Transverse colon (tissue), 4 donors: ENCODE data around the gene ACER3. TPM values are rescaled to one million over a fixed set of nuclear protein-coding genes. Genes with fewer than 3 reads are reported as not detected.
"Not testable (repeated sequence)": the region's sequence is repeated elsewhere in the genome, so short reads cannot be mapped to it uniquely, and the experiment has no call there.

ENCODE experiments used
- DNase-seq: peaks from one replicate; pipeline ENCODE4 v3.0.0-alpha.2; 2019
- H3K27ac ChIP-seq, 4 donors: fragments of 200-600 bp; sonication (generic); 2 replicates each; pipeline ENCODE4 v1.5.1; 2016 to 2018; ENCODE audit warnings: inconsistent platforms in 4 of 4
- H3K27me3 ChIP-seq: fragments of 200-600 bp; sonication (generic); 2 replicates; pipeline ENCODE4 v1.5.1; 2017; ENCODE audit warnings: inconsistent platforms
- H3K36me3 ChIP-seq, 4 donors: fragments of 200-600 bp; sonication (generic); 2 replicates each; pipeline ENCODE4 v1.5.1; 2017 to 2019; ENCODE audit warnings: inconsistent platforms in 4 of 4
- H3K4me1 ChIP-seq, 4 donors: fragments of 200-600 bp; sonication (generic); 2 replicates each; pipeline ENCODE4 v1.5.1; 2017 to 2020; ENCODE audit warnings: inconsistent platforms in 4 of 4
- H3K4me3 ChIP-seq, 4 donors: fragments of 200-600 bp; sonication (generic); 1 replicate in 1 of 4; 2 replicates in 3 of 4; pipeline versions ENCODE4 v1.5.1 to v1.6.1; 2017 to 2019; ENCODE audit warnings: inconsistent platforms in 4 of 4
- H3K9me3 ChIP-seq, 2 donors: fragments of 200-600 bp; sonication (generic); 2 replicates each; pipeline ENCODE4 v1.5.1; 2017 to 2019; ENCODE audit warnings: inconsistent platforms in 2 of 2
- CTCF ChIP-seq, 5 experiments: fragments of 200-600 bp in 3 of 5; fragments of 450-650 bp in 2 of 5; sonication (generic) in 3 of 5; IDR thresholded peaks; 1 replicate in 2 of 5; 2 replicates in 3 of 5; pipeline ENCODE4 v1.5.1; 2016 to 2017; ENCODE audit warnings: antibody characterized with exemption in 5 of 5, inconsistent platforms in 3 of 5, mild to moderate bottlenecking in 2 of 5, moderate library complexity in 1 of 5
- EP300 ChIP-seq: sonication (generic); formaldehyde crosslinking; IDR thresholded peaks from one replicate; pipeline ENCODE4 v1.6.1; 2017; ENCODE audit warnings: antibody characterized with exemption, low read depth
- POLR2A ChIP-seq: fragments of 450-650 bp; IDR thresholded peaks from one replicate; pipeline ENCODE4 v1.6.1; 2016; ENCODE audit warnings: antibody characterized with exemption, mild to moderate bottlenecking, moderate library complexity
- POLR2AphosphoS5 ChIP-seq, 3 donors: sonication (generic); formaldehyde crosslinking; IDR thresholded peaks; one replicate each; pipeline ENCODE4 v1.6.1; 2016; ENCODE audit warnings: antibody characterized with exemption in 3 of 3
- WGBS, 2 donors: methylation state at CpG; one replicate each; pipeline ENCODE4 v1.1.5; 2018; ENCODE audit warnings: low coverage in 1 of 2; 5-methylcytosine and 5-hydroxymethylcytosine counted together
- in situ Hi-C, 4 donors: fragments of 200-750 bp; cut with MboI; loops; one replicate each; pipeline versions ENCODE4 v1.15.0 to v1.15.1; 2017; ENCODE audit warnings: low sequenced_read_pairs in 3 of 4, low pct_ligation_motif_present in 1 of 4, low pct_unique_long_range_greater_than_20kb in 1 of 4
- intact Hi-C: fragments of 100-400 bp; cut with DNase I; formaldehyde crosslinking; loops from one replicate; pipeline ENCODE4 v1.15.1; 2023; ENCODE audit warnings: low total_unique reads
- total RNA-seq, 4 donors: library from RNA; depleted of rRNA; stranded (reverse); fragments of >200 nt; gene quantifications; one replicate each; pipeline ENCODE4 v1.1.0, GENCODE V29; 2016

Gene ACER3
- total RNA-seq, 4 donors from 2014 or later = 8.8 to 72.2 (median 29.4) TPM

- no peaks in the 10 kb centered on the region for H3K27me3 ChIP-seq
- H3K36me3 ChIP-seq = no peaks in the 10 kb centered on the region
- whole genome bisulfite sequencing, 2 donors = 72 to 73% methylated on average over 2 of the region's 2 CpGs
- no peak overlapping the region for H3K27ac ChIP-seq
- in situ Hi-C loops = no loop called here
- no peaks in the 10 kb centered on the region for H3K9me3 ChIP-seq
- TF ChIP-seq POLR2A = no peak
- no peak for TF ChIP-seq POLR2AphosphoS5 (IDR thresholded peaks at IDR 0.05)
- TF ChIP-seq CTCF (IDR thresholded peaks at IDR 0.05) = no peak
- TF ChIP-seq EP300 = no peak
- DNase-seq = no peak
- H3K4me3 ChIP-seq = no peak overlapping the region
- peaks cover 0 to 5% (median 0%) of the 10 kb centered on the region in 4 donors for H3K4me1 ChIP-seq
- intact Hi-C loops = no loop called here
Measured at GRCh38 chr11:76891793-76892192, 31.1 kb downstream of the ACER3 start.

GRCh38 chr11:76892306-76892705, 31.6 kb downstream of the ACER3 start:
- Histone ChIP-seq H3K27me3 (no peaks in the 10 kb centered on the region), H3K36me3 (no peaks in the 10 kb centered on the region), H3K4me1 (peaks cover 0 to 5% (median 0%) of the 10 kb centered on the region in 4 donors), H3K27ac (no peak overlapping the region), H3K4me3 (no peak overlapping the region), H3K9me3 (no peaks in the 10 kb centered on the region)
- no peak for DNase-seq
- in situ Hi-C loops (no loop called here), intact Hi-C loops (no loop called here)
- 78 to 91% methylated on average over 1 of the region's 1 CpG for WGBS, 2 donors
- TF ChIP-seq EP300 (no peak), POLR2A (no peak), POLR2AphosphoS5 (IDR thresholded peaks at IDR 0.05) (no peak), CTCF (IDR thresholded peaks at IDR 0.05) (no peak)

- intact Hi-C loops = no loop called here
- WGBS, 2 donors = 85 to 86% methylated on average over 2 of the region's 2 CpGs
- no peak for DNase-seq
- H3K27ac ChIP-seq = no peak overlapping the region
- H3K9me3 ChIP-seq = no peaks in the 10 kb centered on the region
- in situ Hi-C loops = no loop called here
- no peaks in the 10 kb centered on the region for H3K36me3 ChIP-seq
- no peak overlapping the region for H3K4me3 ChIP-seq
- no peaks in the 10 kb centered on the region for H3K27me3 ChIP-seq
- no peaks in the 10 kb centered on the region for H3K4me1 ChIP-seq
- TF ChIP-seq POLR2AphosphoS5 (IDR thresholded peaks at IDR 0.05) (no peak), EP300 (no peak), POLR2A (no peak)
Measured at GRCh38 chr11:76897233-76897632, 36.5 kb downstream of the ACER3 start.

- in situ Hi-C loops (loop anchor here in 1 of 4 donors (25.0 kb wide), 1 partner anchor 189 kb away; no protein-coding TSS in a partner anchor), intact Hi-C loops (no loop called here)
- Histone ChIP-seq H3K36me3 (no peaks in the 10 kb centered on the region), H3K4me3 (no peak overlapping the region), H3K27me3 (no peaks in the 10 kb centered on the region), H3K27ac (no peak overlapping the region), H3K4me1 (peaks cover 0 to 11% (median 5%) of the 10 kb centered on the region in 4 donors), H3K9me3 (no peaks in the 10 kb centered on the region)
- DNase-seq = no peak
- TF ChIP-seq POLR2AphosphoS5 (IDR thresholded peaks at IDR 0.05) = no peak
- no peak for TF ChIP-seq CTCF (IDR thresholded peaks at IDR 0.05)
- TF ChIP-seq EP300 = no peak
- no peak for TF ChIP-seq POLR2A
- 92 to 100% methylated on average over 1 to 3 of the region's 3 CpGs for WGBS, 2 donors
Measured at GRCh38 chr11:76901144-76901543, 40.4 kb downstream of the ACER3 start.

- intact Hi-C loops, DNase-seq, H3K27me3 ChIP-seq, H3K9me3 ChIP-seq, H3K4me3 ChIP-seq, H3K36me3 ChIP-seq, H3K27ac ChIP-seq: not testable (repeated sequence)
- WGBS, 2 donors = 87 to 95% methylated on average over 3 to 6 of the region's 6 CpGs
- in situ Hi-C loops = loop anchor here in 1 of 4 donors (25.0 kb wide), 1 partner anchor 189 kb away; no protein-coding TSS in a partner anchor
- H3K4me1 ChIP-seq = peaks cover 0 to 11% (median 5%) of the 10 kb centered on the region in 4 donors
Measured at GRCh38 chr11:76901622-76902021, 40.9 kb downstream of the ACER3 start.
